CD4-positive, alpha-beta T cell (primary cell): ENCODE measurements around the gene TGFB1I1. TPM values are rescaled to one million over a fixed set of nuclear protein-coding genes. Genes with fewer than 3 reads are reported as not detected.

Source experiments
- ATAC-seq: fragments of 200-7000 bp; cut with Tn5 transposase; one replicate; pipeline ENCODE4 v1.10.0; 2022; ENCODE audit warnings: mild to moderate bottlenecking; ENCODE audit not compliant: poor library complexity
- CTCF ChIA-PET: fragments of 350-600 bp; sonication (Branson Sonifier 250); formaldehyde crosslinking; loops from one replicate; lab custom pipeline; 2021; ENCODE audit warnings: antibody characterized with exemption, inconsistent platforms; lab: Charles Lee
- POLR2A ChIA-PET: fragments of 350-600 bp; sonication (Branson Sonifier 250); formaldehyde crosslinking; loops from one replicate; lab custom pipeline; 2021; ENCODE audit warnings: antibody characterized with exemption, inconsistent platforms; lab: Charles Lee
- DNase-seq, 14 experiments: peaks; one replicate each; pipeline ENCODE4 v3.0.0-alpha.2; 2013 to 2020; ENCODE audit warnings: mixed read lengths in 2 of 14
- H3K27ac ChIP-seq, 2 donors: one replicate each; pipeline versions ENCODE4 v1.5.1 to v1.7.0; 2013; ENCODE audit warnings: low read length in 2 of 2, low read depth in 1 of 2, mild to moderate bottlenecking in 1 of 2
- H3K27me3 ChIP-seq, 2 experiments: 1 replicate in 1 of 2; 2 replicates in 1 of 2; pipeline versions ENCODE4 v1.6.1 to v1.7.0; 2013; ENCODE audit warnings: low read length in 2 of 2, control low read depth in 1 of 2, mild to moderate bottlenecking in 1 of 2, moderate library complexity in 1 of 2; ENCODE audit not compliant: insufficient read depth in 2 of 2, control insufficient read depth in 1 of 2
- H3K36me3 ChIP-seq: one replicate; pipeline ENCODE4 v1.6.1; 2013; ENCODE audit warnings: low read length, control low read depth; ENCODE audit not compliant: insufficient read depth
- H3K4me1 ChIP-seq: one replicate; pipeline ENCODE4 v1.6.1; 2013; ENCODE audit warnings: low read length, control low read depth; ENCODE audit not compliant: insufficient read depth
- H3K4me3 ChIP-seq: one replicate; pipeline ENCODE4 v1.5.1; 2013; ENCODE audit warnings: mild to moderate bottlenecking, low read length, moderate library complexity
- H3K9me3 ChIP-seq, 2 experiments: 1 replicate in 1 of 2; 2 replicates in 1 of 2; pipeline versions ENCODE4 v1.6.1 to v1.7.0; 2013; ENCODE audit warnings: low read length in 2 of 2, mild to moderate bottlenecking in 2 of 2, control low read depth in 1 of 2, moderate library complexity in 1 of 2; ENCODE audit not compliant: control insufficient read depth in 1 of 2, insufficient read depth in 1 of 2
- H3K27ac Mint-ChIP-seq: one replicate; pipeline ENCODE4 v1.8.0; 2020; ENCODE audit warnings: mixed read lengths
- H3K27me3 Mint-ChIP-seq: one replicate; pipeline ENCODE4 v1.8.0; 2021; ENCODE audit warnings: mixed read lengths
- H3K36me3 Mint-ChIP-seq: one replicate; pipeline ENCODE4 v1.8.0; 2021; ENCODE audit warnings: low read depth, mixed read lengths
- H3K4me1 Mint-ChIP-seq: one replicate; pipeline ENCODE4 v1.8.0; 2021; ENCODE audit warnings: low read depth, mixed read lengths
- H3K4me3 Mint-ChIP-seq: one replicate; pipeline ENCODE4 v1.8.0; 2020; ENCODE audit warnings: mild to moderate bottlenecking, mixed read lengths
- H3K9me3 Mint-ChIP-seq: one replicate; pipeline ENCODE4 v1.8.0; 2020; ENCODE audit warnings: mixed read lengths
- intact Hi-C, 2 experiments: fragments of 100-400 bp; cut with DNase I in 1 of 2; cut with micrococcal nuclease in 1 of 2; formaldehyde crosslinking; loops; one replicate each; pipeline versions ENCODE4 v1.15.1 to v1.9.0; 2023 to 2025; cut with DNase I, micrococcal nuclease
- total RNA-seq, 174 experiments: library from RNA in 2 of 174; stranded (reverse) in 2 of 174; gene quantifications; one replicate each; pipeline ENCODE4 v1.2.3 and lab custom pipeline; 2021 to 2026
- TF ChIP-seq, protein P1 (sequence below): fragments of 200-600 bp; IDR thresholded peaks from one replicate; pipeline ENCODE4 v1.8.0; 2022; ENCODE audit warnings: antibody characterized with exemption, mild to moderate bottlenecking

Gene TGFB1I1
- total RNA-seq, 2 experiments from 2014 or later = 0.36 to 0.42 TPM

DNA sequence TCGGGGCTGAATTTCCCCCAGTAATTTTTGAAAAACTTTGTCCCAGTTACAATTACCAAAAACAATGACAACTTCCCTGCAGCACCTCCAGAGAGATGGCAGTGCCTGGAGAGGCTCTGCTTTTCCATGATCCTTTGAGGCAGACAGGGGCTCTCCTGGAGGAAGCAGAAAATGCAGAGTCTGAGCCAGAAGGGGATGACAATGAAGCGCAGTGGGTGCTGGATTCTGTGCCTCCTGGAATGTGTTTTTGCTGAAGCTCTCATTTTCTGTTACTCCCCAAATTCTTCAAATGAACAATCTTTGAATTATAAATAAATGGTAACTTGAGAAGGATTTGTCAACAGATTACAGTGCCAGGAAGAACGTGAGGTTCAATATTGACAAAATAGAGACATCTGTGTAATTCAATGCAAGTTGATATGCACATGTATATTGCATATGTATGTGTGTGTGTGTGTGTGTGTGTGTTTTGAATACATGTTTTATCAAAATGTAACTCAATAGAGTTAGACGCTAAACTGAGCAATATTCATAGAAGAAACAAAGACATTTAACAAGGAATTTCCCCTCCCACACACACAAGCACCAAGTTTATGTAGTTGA lies 45.9 kb downstream of the TGFB1I1 start:
- H3K4me1 Mint-ChIP-seq = no peaks in the 10 kb centered on the region
- ChIA-PET CTCF (no interaction called here), POLR2A (no interaction called here)
- Histone ChIP-seq H3K4me1 (no peaks in the 10 kb centered on the region), H3K4me3 (no peak overlapping the region), H3K27ac (no peak overlapping the region), H3K9me3 (no peaks in the 10 kb centered on the region), H3K36me3 (no peaks in the 10 kb centered on the region), H3K27me3 (no peaks in the 10 kb centered on the region)
- intact Hi-C loops = no loop called here
- no peak for DNase-seq
- H3K36me3 Mint-ChIP-seq = no peaks in the 10 kb centered on the region
- no peak for ATAC-seq
- no peaks in the 10 kb centered on the region for H3K9me3 Mint-ChIP-seq
- no peak overlapping the region for H3K4me3 Mint-ChIP-seq
- no peaks in the 10 kb centered on the region for H3K27me3 Mint-ChIP-seq
- TF ChIP-seq, protein P1, sequence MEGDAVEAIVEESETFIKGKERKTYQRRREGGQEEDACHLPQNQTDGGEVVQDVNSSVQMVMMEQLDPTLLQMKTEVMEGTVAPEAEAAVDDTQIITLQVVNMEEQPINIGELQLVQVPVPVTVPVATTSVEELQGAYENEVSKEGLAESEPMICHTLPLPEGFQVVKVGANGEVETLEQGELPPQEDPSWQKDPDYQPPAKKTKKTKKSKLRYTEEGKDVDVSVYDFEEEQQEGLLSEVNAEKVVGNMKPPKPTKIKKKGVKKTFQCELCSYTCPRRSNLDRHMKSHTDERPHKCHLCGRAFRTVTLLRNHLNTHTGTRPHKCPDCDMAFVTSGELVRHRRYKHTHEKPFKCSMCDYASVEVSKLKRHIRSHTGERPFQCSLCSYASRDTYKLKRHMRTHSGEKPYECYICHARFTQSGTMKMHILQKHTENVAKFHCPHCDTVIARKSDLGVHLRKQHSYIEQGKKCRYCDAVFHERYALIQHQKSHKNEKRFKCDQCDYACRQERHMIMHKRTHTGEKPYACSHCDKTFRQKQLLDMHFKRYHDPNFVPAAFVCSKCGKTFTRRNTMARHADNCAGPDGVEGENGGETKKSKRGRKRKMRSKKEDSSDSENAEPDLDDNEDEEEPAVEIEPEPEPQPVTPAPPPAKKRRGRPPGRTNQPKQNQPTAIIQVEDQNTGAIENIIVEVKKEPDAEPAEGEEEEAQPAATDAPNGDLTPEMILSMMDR = no peak
- no peak overlapping the region for H3K27ac Mint-ChIP-seq

DNA sequence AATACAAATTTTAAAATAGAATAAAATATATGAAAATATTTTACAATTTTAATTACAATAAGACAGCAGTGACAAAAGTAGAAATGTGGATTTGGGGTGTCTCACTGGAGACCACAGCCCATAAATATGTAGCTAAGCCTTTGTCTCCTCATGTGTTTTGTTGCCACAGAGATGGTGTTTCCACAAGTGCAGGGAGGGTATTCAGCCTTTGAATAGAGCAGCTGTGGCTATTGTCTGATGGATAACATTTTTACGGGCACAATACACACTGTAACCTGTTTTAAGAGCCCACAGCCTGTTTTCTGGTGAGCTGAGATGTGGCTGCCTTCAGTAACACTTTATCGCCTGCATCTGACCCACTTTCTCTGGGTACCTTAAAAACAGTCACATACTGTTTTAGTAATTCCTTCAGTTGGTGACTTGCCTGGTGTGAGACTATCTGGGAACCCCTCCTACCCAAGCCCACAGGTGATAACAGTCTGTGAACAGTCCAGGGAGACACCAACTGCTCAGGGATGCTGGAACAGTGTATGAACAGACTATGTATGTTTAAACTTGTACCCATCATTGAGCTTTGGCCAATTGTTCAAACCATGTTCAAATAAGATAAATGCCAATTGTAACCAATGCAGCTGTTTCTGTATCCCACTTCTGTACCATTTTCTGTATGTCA lies 47.9 kb downstream of the TGFB1I1 start:
- Histone ChIP-seq H3K4me3 (no peak overlapping the region), H3K27ac (no peak overlapping the region), H3K9me3 (no peaks in the 10 kb centered on the region), H3K36me3 (no peaks in the 10 kb centered on the region), H3K27me3 (no peaks in the 10 kb centered on the region), H3K4me1 (no peaks in the 10 kb centered on the region)
- Mint-ChIP-seq H3K9me3 (no peaks in the 10 kb centered on the region), H3K36me3 (no peaks in the 10 kb centered on the region), H3K27me3 (no peaks in the 10 kb centered on the region), H3K27ac (no peak overlapping the region), H3K4me3 (no peak overlapping the region), H3K4me1 (no peaks in the 10 kb centered on the region)
- DNase-seq = no peak
- no peak for ATAC-seq
- TF ChIP-seq, protein P1 = no peak
- CTCF ChIA-PET = no interaction called here
- POLR2A ChIA-PET = interaction anchor here (1.6 kb wide), 1 partner anchor 9 kb away, joined by 3 read pairs; no protein-coding TSS in a partner anchor
- intact Hi-C loops = no loop called here

DNA sequence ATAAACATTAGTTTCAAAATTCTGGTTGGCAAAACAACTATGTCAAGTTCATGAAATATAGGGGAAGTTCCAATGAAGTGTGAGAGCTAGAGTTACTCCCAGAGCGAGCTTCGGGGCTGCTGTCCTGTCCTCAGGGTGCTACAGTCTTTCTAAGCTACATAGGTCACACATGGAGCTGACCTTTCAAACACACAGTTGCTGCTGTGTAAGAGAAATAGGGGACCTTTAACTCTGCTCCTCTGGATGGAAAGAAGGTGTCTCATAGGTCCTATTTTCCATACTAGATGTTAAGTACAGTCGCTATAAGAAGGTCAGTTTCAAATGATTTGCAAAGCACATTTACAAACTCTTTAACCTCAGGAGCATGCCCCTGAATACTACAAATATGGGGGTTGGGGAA lies 49.4 kb downstream of the TGFB1I1 start:
- H3K9me3 Mint-ChIP-seq = no peaks in the 10 kb centered on the region
- intact Hi-C loops = no loop called here
- ChIA-PET CTCF (no interaction called here), POLR2A (no interaction called here)
- H3K4me1 ChIP-seq = no peaks in the 10 kb centered on the region
- ATAC-seq = no peak
- no peaks in the 10 kb centered on the region for H3K9me3 ChIP-seq
- no peak overlapping the region for H3K27ac Mint-ChIP-seq
- no peak overlapping the region for H3K4me3 ChIP-seq
- H3K27ac ChIP-seq = no peak overlapping the region
- no peaks in the 10 kb centered on the region for H3K36me3 ChIP-seq
- no peak overlapping the region for H3K4me3 Mint-ChIP-seq
- H3K4me1 Mint-ChIP-seq = no peaks in the 10 kb centered on the region
- no peak for DNase-seq
- no peaks in the 10 kb centered on the region for H3K36me3 Mint-ChIP-seq
- TF ChIP-seq, protein P1 = no peak
- no peaks in the 10 kb centered on the region for H3K27me3 Mint-ChIP-seq
- no peaks in the 10 kb centered on the region for H3K27me3 ChIP-seq
